Neuronal stem cell (in vitro differentiated cells): Measurements from ENCODE around the gene PARM1. TPM values are rescaled to one million over a fixed set of nuclear protein-coding genes. Genes with fewer than 3 reads are reported as not detected.

ENCODE experiments used
- DNase-seq: peaks from one replicate; pipeline ENCODE4 v3.0.0-alpha.2; 2013; ENCODE audit warnings: low spot score
- H2AFZ ChIP-seq: one replicate; pipeline ENCODE4 v1.6.1; 2013; ENCODE audit warnings: mild to moderate bottlenecking, low read length, inconsistent platforms
- H2AK5ac ChIP-seq: 2 replicates; pipeline ENCODE4 v1.6.1; 2013; ENCODE audit warnings: low read depth, mild to moderate bottlenecking, inconsistent platforms, low read length, moderate library complexity, mixed read lengths
- H2BK120ac ChIP-seq: 2 replicates; pipeline ENCODE4 v1.6.1; 2013; ENCODE audit warnings: low read depth, mild to moderate bottlenecking, inconsistent platforms, low read length, moderate library complexity, mixed read lengths
- H2BK12ac ChIP-seq: one replicate; pipeline ENCODE4 v1.6.1; 2013; ENCODE audit warnings: low read length, inconsistent platforms
- H2BK15ac ChIP-seq: 2 replicates; pipeline ENCODE4 v1.6.1; 2013; ENCODE audit warnings: mild to moderate bottlenecking, low read length, inconsistent platforms, mixed read lengths
- H2BK5ac ChIP-seq: one replicate; pipeline ENCODE4 v1.6.1; 2013; ENCODE audit warnings: inconsistent platforms, mild to moderate bottlenecking, low read length, moderate library complexity
- H3K14ac ChIP-seq: one replicate; pipeline ENCODE4 v1.6.1; 2013; ENCODE audit warnings: low read length, inconsistent platforms
- H3K18ac ChIP-seq: 2 replicates; pipeline ENCODE4 v1.6.1; 2013; ENCODE audit warnings: low read length, inconsistent platforms
- H3K23ac ChIP-seq: 2 replicates; pipeline ENCODE4 v1.6.1; 2013; ENCODE audit warnings: low read depth, mild to moderate bottlenecking, mixed read lengths, low read length, inconsistent platforms; ENCODE audit not compliant: poor library complexity
- H3K27ac ChIP-seq: replicated peaks from 3 replicates; pipeline ENCODE4 v1.5.1; 2013; ENCODE audit warnings: low read length, inconsistent platforms
- H3K27me3 ChIP-seq, 3 experiments: 2 replicates each; pipeline ENCODE4 v1.6.1; 2013; ENCODE audit warnings: low read length in 3 of 3, mild to moderate bottlenecking in 2 of 3, inconsistent platforms in 1 of 3, low read depth in 1 of 3, mixed read lengths in 1 of 3, moderate library complexity in 1 of 3; ENCODE audit not compliant: control insufficient read depth in 3 of 3, insufficient read depth in 3 of 3
- H3K36me3 ChIP-seq, 2 donors: replicated peaks in 1 of 2; 2 replicates each; pipeline ENCODE4 v1.6.1; 2013; ENCODE audit warnings: low read length in 2 of 2; ENCODE audit not compliant: control insufficient read depth in 2 of 2, insufficient read depth in 2 of 2
- H3K4ac ChIP-seq: 2 replicates; pipeline ENCODE4 v1.6.1; 2013; ENCODE audit warnings: inconsistent platforms, mild to moderate bottlenecking, low read length, moderate library complexity
- H3K4me1 ChIP-seq, 2 donors: 1 replicate in 1 of 2; 2 replicates in 1 of 2; pipeline ENCODE4 v1.6.1; 2013; ENCODE audit warnings: low read length in 2 of 2, low read depth in 1 of 2; ENCODE audit not compliant: control insufficient read depth in 2 of 2, insufficient read depth in 1 of 2
- H3K4me2 ChIP-seq: one replicate; pipeline ENCODE4 v1.6.1; 2013; ENCODE audit warnings: mild to moderate bottlenecking, low read length, inconsistent platforms; ENCODE audit not compliant: insufficient read depth, poor library complexity, severe bottlenecking
- H3K4me3 ChIP-seq, 2 donors: 2 replicates each; pipeline ENCODE4 v1.5.1; 2013; ENCODE audit warnings: low read length in 2 of 2, mild to moderate bottlenecking in 2 of 2, inconsistent platforms in 1 of 2, moderate library complexity in 1 of 2
- H3K79me1 ChIP-seq: one replicate; pipeline ENCODE4 v1.6.1; 2013; ENCODE audit warnings: low read depth, mild to moderate bottlenecking, inconsistent platforms, low read length, moderate library complexity
- H3K9ac ChIP-seq: one replicate; pipeline ENCODE4 v1.6.1; 2013; ENCODE audit warnings: mild to moderate bottlenecking, low read depth, low read length, inconsistent platforms; ENCODE audit not compliant: poor library complexity
- H3K9me3 ChIP-seq, 2 donors: replicated peaks in 1 of 2; 2 replicates each; pipeline versions ENCODE3 to v1.6.1; 2013; ENCODE audit warnings: low read length in 2 of 2, mild to moderate bottlenecking in 2 of 2, inconsistent platforms in 1 of 2, low read depth in 1 of 2, mixed read lengths in 1 of 2, moderate library complexity in 1 of 2; ENCODE audit not compliant: control insufficient read depth in 2 of 2, insufficient read depth in 1 of 2
- H4K8ac ChIP-seq: one replicate; pipeline ENCODE4 v1.6.1; 2013; ENCODE audit warnings: low read depth, mild to moderate bottlenecking, inconsistent platforms, low read length, moderate library complexity
- H4K91ac ChIP-seq: one replicate; pipeline ENCODE4 v1.6.1; 2013; ENCODE audit warnings: low read length, low read depth, mild to moderate bottlenecking, inconsistent platforms; ENCODE audit not compliant: poor library complexity
- WGBS, 2 donors: extraction: QIAGEN DNeasy Blood & Tissue Kit; methylation state at CpG; one replicate each; pipeline ENCODE4 v1.1.7; 2013; ENCODE audit warnings: missing lambda C conversion rate in 2 of 2, mixed read lengths in 1 of 2; ENCODE audit not compliant: insufficient read length in 2 of 2, insufficient replicate concordance in 1 of 2; ENCODE audit errors: extremely low coverage in 2 of 2; 5-methylcytosine and 5-hydroxymethylcytosine counted together
- polyA plus RNA-seq, 2 experiments: library from polyadenylated mRNA; stranded (reverse); fragments of 200-250 nt; gene quantifications; one replicate each; pipeline ENCODE4 v1.2.3, GENCODE V29; 2013

The PARM1 gene
- 2.0 TPM for polyA plus RNA-seq (2013, experiment 1 of 2)
- 2.0 TPM for polyA plus RNA-seq (2013, experiment 2 of 2)

- H3K9me3 ChIP-seq: no peaks in the 10 kb centered on the region
- H2AK5ac ChIP-seq: peak within 1 kb of the TSS; percentile 17
- peak within 1 kb of the TSS; percentile 49 for H4K8ac ChIP-seq
- no CpG with 5 or more reads among the region's 64 CpGs for WGBS, 2 donors
- peak within 1 kb of the TSS; percentile 62 for H2BK120ac ChIP-seq
- no peak within 1 kb of the TSS for H3K4ac ChIP-seq
- H3K14ac ChIP-seq: no peak within 1 kb of the TSS
- peak within 1 kb of the TSS; percentile 8 for H3K23ac ChIP-seq
- H3K4me1 ChIP-seq: peaks cover 4 to 17% of the 10 kb centered on the region in 2 donors
- peak within 1 kb of the TSS; percentile 99 for H2AFZ ChIP-seq
- H3K27me3 ChIP-seq: peaks cover 4 to 27% (median 15%) of the 10 kb centered on the region in 3 experiments
- no peaks in the 10 kb centered on the region for H3K36me3 ChIP-seq
- peak within 1 kb of the TSS; percentile 54 to 82 for H3K4me3 ChIP-seq
- H2BK5ac ChIP-seq: no peak within 1 kb of the TSS
- H2BK15ac ChIP-seq: peak within 1 kb of the TSS; percentile 69
- no peak within 1 kb of the TSS for H4K91ac ChIP-seq
- H3K27ac ChIP-seq: no peak within 1 kb of the TSS
- H2BK12ac ChIP-seq: peak within 1 kb of the TSS; percentile 35
- peak within 1 kb of the TSS; percentile 97 for H3K4me2 ChIP-seq
- peak within 1 kb of the TSS; percentile 85 for H3K18ac ChIP-seq
- no peaks in the 10 kb centered on the region for H3K79me1 ChIP-seq
- H3K9ac ChIP-seq: peak within 1 kb of the TSS; percentile 73
- peak; percentile 83 for DNase-seq
Observed at GRCh38 chr4:74932832-74933561, at the start of gene PARM1. PARM1 (plus strand) TSS chr4:74933116; CDS start chr4:74933328, 212 bp downstream.

- no peaks in the 10 kb centered on the region for H3K79me1 ChIP-seq
- H3K14ac ChIP-seq: no peak overlapping the region
- no peak for DNase-seq
- H3K27ac ChIP-seq: no peak overlapping the region
- H3K4me1 ChIP-seq: no peaks in the 10 kb centered on the region
- H2BK15ac ChIP-seq: no peak overlapping the region
- no peak overlapping the region for H3K9ac ChIP-seq
- H3K4ac ChIP-seq: no peak overlapping the region
- no peak overlapping the region for H2AFZ ChIP-seq
- no peak overlapping the region for H3K23ac ChIP-seq
- H4K91ac ChIP-seq: no peak overlapping the region
- H3K36me3 ChIP-seq: no peaks in the 10 kb centered on the region
- peaks cover 0 to 1% of the 10 kb centered on the region in 2 donors for H3K9me3 ChIP-seq
- H2BK120ac ChIP-seq: no peak overlapping the region
- H2BK12ac ChIP-seq: no peak overlapping the region
- no CpG with 5 or more reads among the region's 2 CpGs for WGBS, 2 donors
- H2AK5ac ChIP-seq: no peak overlapping the region
- no peak overlapping the region for H3K4me2 ChIP-seq
- no peak overlapping the region for H3K18ac ChIP-seq
- no peak overlapping the region for H3K4me3 ChIP-seq
- no peak overlapping the region for H4K8ac ChIP-seq
- H3K27me3 ChIP-seq: no peaks in the 10 kb centered on the region
- H2BK5ac ChIP-seq: no peak overlapping the region
Observed at GRCh38 chr4:74884266-74884665, 48.6 kb upstream of the PARM1 start.

- Histone ChIP-seq H3K9ac (no peak overlapping the region), H4K91ac (no peak overlapping the region), H2AK5ac (no peak overlapping the region), H3K4me3 (no peak overlapping the region), H3K4me1 (no peaks in the 10 kb centered on the region), H3K4ac (no peak overlapping the region), H2AFZ (peak overlapping the region; percentile 37), H3K36me3 (no peaks in the 10 kb centered on the region), H2BK120ac (no peak overlapping the region), H3K79me1 (no peaks in the 10 kb centered on the region), H3K23ac (no peak overlapping the region), H2BK12ac (no peak overlapping the region), H2BK5ac (no peak overlapping the region), H3K27me3 (no peaks in the 10 kb centered on the region), H3K9me3 (peaks cover 0 to 1% of the 10 kb centered on the region in 2 donors), H3K4me2 (no peak overlapping the region), H4K8ac (no peak overlapping the region), H3K14ac (no peak overlapping the region), H3K27ac (no peak overlapping the region), H2BK15ac (no peak overlapping the region), H3K18ac (no peak overlapping the region)
- DNase-seq: no peak
- no CpG with 5 or more reads among the region's 4 CpGs for WGBS, 2 donors
Observed at GRCh38 chr4:74886484-74886883, 46.4 kb upstream of the PARM1 start.

- no peak overlapping the region for H3K18ac ChIP-seq
- H3K4ac ChIP-seq: no peak overlapping the region
- H3K4me2 ChIP-seq: no peak overlapping the region
- no peak overlapping the region for H4K91ac ChIP-seq
- no peak overlapping the region for H2BK120ac ChIP-seq
- no peak overlapping the region for H3K14ac ChIP-seq
- H2AK5ac ChIP-seq: no peak overlapping the region
- H3K4me1 ChIP-seq: no peaks in the 10 kb centered on the region
- no peak for DNase-seq
- no peaks in the 10 kb centered on the region for H3K79me1 ChIP-seq
- no peak overlapping the region for H2BK5ac ChIP-seq
- H3K9me3 ChIP-seq: peaks cover 0 to 1% of the 10 kb centered on the region in 2 donors
- no peak overlapping the region for H4K8ac ChIP-seq
- H3K27ac ChIP-seq: no peak overlapping the region
- no peak overlapping the region for H2AFZ ChIP-seq
- H3K4me3 ChIP-seq: no peak overlapping the region
- H3K23ac ChIP-seq: no peak overlapping the region
- no peaks in the 10 kb centered on the region for H3K36me3 ChIP-seq
- H2BK12ac ChIP-seq: no peak overlapping the region
- no CpG with 5 or more reads among the region's 5 CpGs for WGBS, 2 donors
- H2BK15ac ChIP-seq: no peak overlapping the region
- H3K9ac ChIP-seq: no peak overlapping the region
- H3K27me3 ChIP-seq: no peaks in the 10 kb centered on the region
Observed at GRCh38 chr4:74890341-74890740, 42.6 kb upstream of the PARM1 start.
